ENCODE measurements around the gene TERB1.
"Not testable (repeated sequence)": the region's sequence is repeated elsewhere in the genome, so short reads cannot be mapped to it uniquely, and the experiment has no call there.

TERB1 gene

GRCh38 chr16:66830422-66831404 is 29.3 kb upstream of the TERB1 start, which contains the start of gene NAE1:
TSS of gene NAE1 (minus strand) at chr16:66830976. CDS start at chr16:66830899, 77 bp downstream.
- peak; percentile 94 for DNase-seq (ENCODE audit: low spot score)

GRCh38 chr16:66824006-66824405 is 22.6 kb upstream of the TERB1 start:
- DNase-seq (ENCODE audit: low spot score): no peak

- no peak for DNase-seq (ENCODE audit: low spot score)
Observed at GRCh38 chr16:66814734-66815133, 13.3 kb upstream of the TERB1 start.

- DNase-seq (ENCODE audit: low spot score): no peak
Observed at GRCh38 chr16:66811043-66811442, 9.7 kb upstream of the TERB1 start.

GRCh38 chr16:66810391-66810790 is 9.0 kb upstream of the TERB1 start:
- DNase-seq (ENCODE audit: low spot score): no peak

GRCh38 chr16:66809765-66810164 is 8.4 kb upstream of the TERB1 start:
- no peak for DNase-seq (ENCODE audit: low spot score)

GRCh38 chr16:66802159-66802558 is 775 bp upstream of the TERB1 start:
- no peak for DNase-seq (ENCODE audit: low spot score)

- DNase-seq (ENCODE audit: low spot score): no peak
Observed at GRCh38 chr16:66800856-66801255, 528 bp downstream of the TERB1 start.

- no peak for DNase-seq (ENCODE audit: low spot score)
Observed at GRCh38 chr16:66798161-66798560, 3.2 kb downstream of the TERB1 start.

GRCh38 chr16:66793984-66794383 is 7.4 kb downstream of the TERB1 start:
- not testable (repeated sequence) for DNase-seq (ENCODE audit: low spot score)

- DNase-seq (ENCODE audit: low spot score): no peak
Observed at GRCh38 chr16:66790130-66790733, 11.2 kb downstream of the TERB1 start.

GRCh38 chr16:66787427-66787826 is 14.0 kb downstream of the TERB1 start:
- DNase-seq (ENCODE audit: low spot score): no peak

GRCh38 chr16:66786551-66786950 is 14.8 kb downstream of the TERB1 start:
- DNase-seq (ENCODE audit: low spot score): no peak

- no peak for DNase-seq (ENCODE audit: low spot score)
Observed at GRCh38 chr16:66776457-66776856, 24.9 kb downstream of the TERB1 start.

- DNase-seq (ENCODE audit: low spot score): no peak
Observed at GRCh38 chr16:66774981-66775380, 26.4 kb downstream of the TERB1 start.

- no peak for DNase-seq (ENCODE audit: low spot score)
Observed at GRCh38 chr16:66758086-66758485, 43.3 kb downstream of the TERB1 start.

- DNase-seq (ENCODE audit: low spot score): no peak
Observed at GRCh38 chr16:66754819-66755218, 46.6 kb downstream of the TERB1 start.

- DNase-seq (ENCODE audit: low spot score): no peak
Observed at GRCh38 chr16:66754211-66754610, 47.2 kb downstream of the TERB1 start.

GRCh38 chr16:66752958-66753357 is 48.4 kb downstream of the TERB1 start:
- DNase-seq (ENCODE audit: low spot score): no peak

GRCh38 chr16:66752379-66752778 is 49.0 kb downstream of the TERB1 start:
- no peak for DNase-seq (ENCODE audit: low spot score)

GRCh38 chr16:66751992-66752322 is 49.4 kb downstream of the TERB1 start:
- DNase-seq (ENCODE audit: low spot score): no peak

- peak; percentile 83 for DNase-seq (ENCODE audit: low spot score)
Observed at GRCh38 chr16:66751303-66751991, 49.9 kb downstream of the TERB1 start, which contains the start of gene DYNC1LI2. TSS of gene DYNC1LI2 (minus strand) at chr16:66751609. CDS start at chr16:66751591, 18 bp downstream.

GRCh38 chr16:66751053-66751302 is 50.4 kb downstream of the TERB1 start:
- DNase-seq (ENCODE audit: low spot score): no peak
